Measurements from ENCODE around the gene ZDHHC19.

GRCh38 chr3:196232154-196232881 lies 21.1 kb upstream of the ZDHHC19 start:
- no peak for TF ChIP-seq CTCF (IDR thresholded peaks at IDR 0.05; ENCODE audit: borderline replicate concordance, extremely low read depth, low read length, poor library complexity, severe bottlenecking)
- TF ChIP-seq EZH2 (IDR thresholded peaks at IDR 0.05; ENCODE audit: borderline replicate concordance, low read depth, low read length, severe bottlenecking) = no peak

All from DND-41 (cell line).